GM21723 (cell line): ENCODE measurements around the gene COL28A1.

Experiments
- ATAC-seq: cut with Tn5 transposase; IDR thresholded peaks from one replicate; pipeline ENCODE4 v1.9.1; 2021; ENCODE audit warnings: mild to moderate bottlenecking, moderate library complexity; ENCODE audit not compliant: unreplicated experiment

COL28A1 gene

DNA sequence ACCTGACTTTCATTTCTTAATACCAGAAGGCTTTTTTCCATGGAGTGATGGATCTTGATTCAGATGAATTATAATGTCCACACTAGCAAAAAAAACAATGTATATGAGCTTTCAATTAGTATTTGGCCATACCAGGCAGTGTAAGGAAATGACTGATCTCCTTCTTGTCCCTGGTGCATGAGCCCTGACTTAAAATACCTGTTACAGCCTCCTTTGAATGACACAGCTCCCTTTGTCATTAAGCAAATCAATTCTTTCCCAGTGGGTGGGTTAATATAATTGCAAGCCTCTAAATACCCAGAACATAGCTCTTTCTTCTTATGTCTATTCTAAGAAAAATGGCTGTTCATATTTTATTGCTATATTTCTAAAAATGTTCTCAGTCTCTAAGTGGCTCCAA is 188.6 kb downstream of the COL28A1 start:
- ATAC-seq = no peak

DNA sequence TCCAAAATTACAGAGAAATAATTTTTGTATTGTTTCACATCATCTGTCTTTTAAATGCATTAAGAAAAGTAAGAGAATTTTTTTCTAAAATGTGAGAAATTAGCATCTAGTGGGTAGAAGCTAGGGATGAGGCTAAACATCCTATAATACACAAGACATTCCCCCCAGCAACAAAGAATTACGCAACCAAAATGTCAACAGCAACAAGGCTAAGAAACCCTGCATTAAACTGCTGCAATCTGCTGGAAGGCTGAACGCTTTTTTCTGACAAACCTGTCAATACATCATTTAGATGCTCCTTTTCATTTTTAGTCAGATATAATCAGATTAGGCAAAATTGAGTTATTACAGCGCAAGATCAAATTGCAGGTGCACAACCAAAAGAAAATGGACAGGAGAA is 191.1 kb downstream of the COL28A1 start:
- no peak for ATAC-seq

DNA sequence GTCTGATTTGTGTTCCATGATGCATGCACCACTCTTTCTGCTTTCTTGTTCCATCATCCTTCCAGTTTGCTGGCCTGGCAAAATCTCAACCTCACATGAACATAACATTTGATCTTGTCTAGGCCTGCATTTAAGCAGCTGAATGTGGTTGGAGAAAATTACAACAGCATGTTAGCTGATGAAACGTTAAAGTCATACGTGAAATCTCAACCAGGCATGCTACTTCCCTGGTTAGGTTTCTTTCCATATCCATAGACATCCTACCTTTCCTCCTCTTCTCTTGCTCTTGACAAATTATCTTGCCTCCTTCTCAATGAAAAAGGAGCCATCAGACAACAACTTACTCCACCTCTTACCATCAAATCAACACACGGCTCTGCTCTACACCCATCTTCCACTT is 199.8 kb downstream of the COL28A1 start:
- ATAC-seq = no peak

DNA sequence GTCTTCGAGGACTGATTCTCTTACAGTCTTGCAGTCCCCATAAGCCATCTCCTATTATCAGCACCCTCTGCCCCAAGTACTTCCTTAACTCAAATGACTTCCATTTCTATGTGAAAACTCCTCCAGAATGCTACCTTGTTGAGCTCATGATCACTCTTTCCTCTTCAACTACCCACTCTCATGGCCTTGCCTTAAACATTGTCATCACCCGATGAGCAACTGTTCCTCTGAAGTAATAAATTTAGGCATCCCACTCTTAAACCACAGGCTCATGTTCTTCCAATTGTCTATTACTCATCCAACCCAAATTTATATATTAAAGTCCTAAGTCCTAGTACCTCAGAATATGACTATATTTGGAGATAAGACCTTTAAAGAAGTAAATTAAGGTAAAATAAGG is 200.5 kb downstream of the COL28A1 start:
- no peak for ATAC-seq

DNA sequence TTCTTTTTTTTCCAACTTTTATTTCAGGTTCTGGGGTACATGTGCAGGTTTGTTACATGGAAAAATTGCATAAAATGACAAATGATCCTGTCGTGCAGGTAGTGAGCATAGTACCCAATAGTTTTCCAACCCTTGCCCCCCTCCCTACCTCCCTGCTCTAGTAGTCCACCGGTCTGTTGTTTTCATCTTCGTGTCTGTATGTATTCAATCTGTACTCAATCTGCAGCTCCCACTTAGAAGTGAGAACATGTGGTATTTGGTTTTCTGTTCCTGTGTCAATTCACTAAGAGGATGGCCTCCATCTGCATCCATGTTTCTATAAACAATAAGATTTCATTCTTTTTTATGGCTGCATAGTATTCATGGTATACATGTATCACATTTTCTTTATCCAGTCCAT is 202.1 kb downstream of the COL28A1 start:
- ATAC-seq = no peak

DNA sequence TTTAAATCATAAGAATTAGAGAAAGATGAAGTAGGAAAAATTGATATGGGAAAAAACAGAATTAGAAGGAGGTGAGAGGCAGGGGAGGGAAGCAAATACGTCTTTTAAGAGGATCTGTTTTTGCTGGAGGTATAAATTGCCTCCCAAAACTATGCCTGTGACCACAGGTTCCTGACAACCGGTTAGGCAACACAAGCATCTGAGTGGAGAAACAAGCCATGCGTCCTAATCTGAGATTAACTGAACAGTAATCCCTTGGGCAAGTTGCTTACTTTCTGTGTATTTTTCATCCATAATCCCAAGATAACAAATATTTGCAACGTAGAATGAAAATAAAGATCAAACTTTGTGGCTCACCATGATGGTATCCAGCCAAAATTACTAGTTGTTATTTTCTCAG is 204.2 kb downstream of the COL28A1 start:
- ATAC-seq = no peak

DNA sequence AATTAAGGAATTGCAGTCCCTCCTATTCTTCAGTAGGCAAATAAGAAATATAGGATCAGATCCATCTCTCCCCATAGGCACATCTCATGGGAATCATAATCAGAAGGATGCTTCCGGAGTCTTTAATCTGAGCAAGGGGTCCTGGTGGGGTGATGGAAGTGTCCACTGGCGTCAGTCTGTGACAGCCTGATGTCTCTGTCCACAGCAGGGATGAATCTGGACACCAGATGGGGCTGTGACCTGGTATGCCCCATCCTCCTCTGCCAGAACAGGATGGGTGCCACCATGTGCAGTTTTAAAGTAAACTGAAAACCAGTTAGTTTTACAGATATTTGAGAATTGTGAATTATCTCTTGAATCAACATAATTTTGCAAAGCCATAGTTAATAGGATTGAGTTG is 204.7 kb downstream of the COL28A1 start:
- ATAC-seq = no peak

DNA sequence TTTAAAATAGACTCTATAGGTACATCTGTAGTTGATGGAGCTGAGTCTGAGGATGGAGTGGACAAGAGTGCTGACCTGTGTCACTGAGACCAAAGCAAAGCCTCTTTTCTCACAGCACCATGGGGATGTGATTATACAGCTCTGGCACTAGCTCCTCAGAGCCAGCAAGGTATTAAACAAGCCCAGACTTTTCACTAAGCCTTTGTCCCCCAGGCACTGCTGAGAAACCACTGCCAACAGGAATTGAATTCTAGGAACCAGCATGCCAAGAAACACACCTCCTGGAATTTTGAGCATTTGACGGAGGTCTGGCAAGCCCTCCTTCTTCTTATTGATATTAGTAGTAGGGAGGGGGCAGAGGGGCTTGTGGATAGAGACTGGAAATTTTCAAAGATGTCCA is 206.3 kb downstream of the COL28A1 start:
- ATAC-seq = no peak

DNA sequence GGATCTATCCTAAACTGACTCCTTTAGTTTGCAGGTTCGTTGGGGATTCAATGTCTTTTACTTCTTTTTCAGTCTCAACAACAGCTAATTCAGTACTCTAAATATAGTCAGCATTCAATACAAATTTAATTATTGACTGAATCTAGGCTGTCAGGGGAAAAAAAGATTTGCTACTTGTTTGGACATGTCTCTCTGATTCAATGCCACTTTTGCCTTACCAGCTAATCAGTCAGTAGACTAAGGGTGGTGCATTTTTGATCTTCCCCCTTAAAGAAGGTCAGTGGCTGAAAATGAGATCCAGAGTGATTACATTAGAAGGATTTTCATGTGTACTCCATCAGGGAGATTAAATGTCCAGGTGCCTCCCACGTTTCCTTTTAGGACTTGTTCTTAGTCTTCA is 208.2 kb downstream of the COL28A1 start:
- ATAC-seq = no peak

DNA sequence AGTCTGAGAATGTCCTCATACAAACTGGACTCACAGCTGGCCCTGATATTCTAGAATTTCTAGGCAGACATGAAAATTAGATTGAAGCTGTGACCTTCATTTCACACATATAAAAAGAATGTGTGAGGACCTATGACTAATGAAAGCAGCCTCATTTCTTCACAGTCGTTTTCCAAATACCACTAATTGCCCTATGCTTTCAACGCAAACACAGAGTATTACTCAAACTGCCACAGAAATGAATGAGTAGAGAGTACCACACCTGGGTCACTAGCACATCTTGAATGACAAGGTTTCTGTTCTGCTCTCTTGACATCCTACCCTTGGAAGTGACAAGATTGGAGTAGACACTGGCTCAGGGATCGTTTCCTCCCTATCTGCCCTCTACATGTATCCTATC is 211.0 kb downstream of the COL28A1 start:
- no peak for ATAC-seq

DNA sequence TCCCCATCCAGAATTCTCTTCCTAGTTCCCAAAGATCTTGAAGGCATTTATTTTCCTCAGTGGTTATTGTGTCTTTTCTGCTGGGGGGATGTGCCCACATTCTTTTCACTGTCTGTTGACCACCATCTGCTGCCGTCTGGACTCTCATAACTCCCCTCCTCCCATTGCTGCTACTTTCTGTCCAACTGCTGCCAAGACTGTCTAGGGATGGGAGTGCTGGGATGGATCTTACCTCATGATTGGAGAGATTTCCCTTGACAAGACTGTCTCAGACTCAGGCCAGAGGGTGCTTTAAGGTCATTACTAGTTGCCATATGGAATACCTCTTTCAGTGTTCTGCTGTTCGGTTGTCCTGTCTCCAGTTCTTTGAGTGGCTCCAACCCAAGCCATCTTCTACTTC is 211.8 kb downstream of the COL28A1 start:
- ATAC-seq = no peak

DNA sequence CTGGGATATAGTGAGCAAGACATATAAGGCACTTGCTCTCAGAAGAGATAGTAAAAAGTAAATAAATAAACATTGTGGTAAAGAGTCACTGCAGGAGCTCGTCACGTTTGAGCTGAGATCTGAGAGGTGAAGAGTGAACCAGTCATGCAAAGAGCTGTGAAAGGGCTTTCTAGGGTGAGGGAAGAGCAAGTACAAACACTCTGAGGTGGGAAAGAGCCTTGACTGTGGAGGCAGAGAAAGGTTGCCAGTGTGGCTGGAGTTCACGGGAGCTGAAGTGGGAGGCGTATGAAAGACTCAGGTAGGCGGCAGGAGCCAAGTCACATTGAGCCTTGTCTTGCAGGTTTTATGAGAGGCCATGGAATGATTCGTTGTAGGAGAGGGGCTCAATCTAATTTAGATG is 212.3 kb downstream of the COL28A1 start:
- peak; percentile 63 for ATAC-seq

DNA sequence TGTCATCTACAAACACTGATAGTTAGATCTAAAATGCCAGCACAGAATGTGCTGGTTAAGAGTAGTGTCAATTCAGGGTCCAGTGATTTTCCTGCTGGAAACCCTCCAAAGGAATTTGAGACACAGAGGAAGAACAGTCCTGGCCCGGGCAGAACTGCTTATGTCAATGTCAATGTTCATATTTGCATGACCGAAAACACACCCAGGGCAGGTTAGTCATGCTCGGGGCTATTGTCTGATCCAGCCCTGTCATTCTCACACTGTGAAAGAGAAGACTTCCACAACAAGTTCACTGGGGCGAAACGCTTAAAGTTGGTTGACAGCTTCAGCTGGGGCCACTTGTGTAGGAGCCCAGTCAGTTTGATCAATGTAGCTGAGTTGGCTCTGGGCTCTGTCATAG is 214.0 kb downstream of the COL28A1 start:
- peak; percentile 91 for ATAC-seq

DNA sequence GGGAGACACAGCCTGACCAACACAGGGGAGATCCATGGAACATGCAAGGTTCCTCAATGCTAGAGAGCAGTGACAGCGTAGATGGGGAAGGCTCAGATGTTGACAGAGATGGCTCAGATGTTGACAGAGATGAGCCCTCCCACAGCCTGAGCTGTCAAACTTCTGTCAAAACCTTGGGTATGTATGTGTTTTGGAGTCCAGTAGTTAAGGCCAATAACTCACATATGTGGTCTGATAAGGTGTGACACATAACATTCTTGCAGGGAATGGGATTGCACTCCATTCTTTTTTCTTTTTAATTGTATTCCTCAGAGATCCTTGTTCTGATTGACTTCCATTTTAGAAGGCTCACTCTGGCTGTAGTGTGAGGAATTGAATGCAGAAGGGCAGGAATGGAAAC is 217.1 kb downstream of the COL28A1 start:
- ATAC-seq = no peak

DNA sequence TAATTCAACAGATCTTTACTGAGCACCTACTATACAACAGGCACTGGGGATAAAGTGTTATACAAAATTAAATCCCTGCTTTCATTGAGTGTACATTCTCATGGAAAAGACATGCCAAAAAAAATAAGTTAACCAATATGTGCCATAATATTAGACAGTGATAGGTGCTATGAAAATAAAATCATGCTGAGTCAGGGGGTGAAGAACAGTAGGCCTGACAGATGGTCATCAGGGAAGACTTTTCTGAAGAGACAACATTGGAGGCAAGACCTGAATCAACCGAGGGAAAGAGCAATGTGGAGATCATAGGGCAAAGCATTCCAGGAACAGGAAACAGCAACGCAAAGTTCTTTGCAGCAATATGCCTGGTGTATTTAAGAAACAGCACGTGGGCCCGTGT is 217.8 kb downstream of the COL28A1 start:
- no peak for ATAC-seq

DNA sequence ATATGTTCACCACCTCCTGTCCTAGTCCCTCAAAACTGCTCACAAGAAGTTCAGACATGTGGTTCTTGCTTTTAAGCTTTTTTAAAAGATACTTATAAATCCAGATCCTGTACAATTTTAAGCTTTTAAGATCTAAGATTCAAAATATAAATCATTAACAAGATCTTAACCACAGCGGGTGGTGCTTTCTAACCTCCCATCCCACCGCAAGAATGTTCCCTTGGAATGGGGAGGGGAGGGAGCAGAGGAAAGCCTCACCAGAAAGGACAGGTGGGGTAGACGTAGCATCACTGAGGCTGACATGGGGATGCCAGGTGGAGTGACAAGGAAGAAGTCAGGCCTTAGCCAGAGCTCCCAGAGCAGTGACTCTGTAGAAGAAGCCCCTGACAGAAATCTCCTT is 219.8 kb downstream of the COL28A1 start:
- no peak for ATAC-seq

DNA sequence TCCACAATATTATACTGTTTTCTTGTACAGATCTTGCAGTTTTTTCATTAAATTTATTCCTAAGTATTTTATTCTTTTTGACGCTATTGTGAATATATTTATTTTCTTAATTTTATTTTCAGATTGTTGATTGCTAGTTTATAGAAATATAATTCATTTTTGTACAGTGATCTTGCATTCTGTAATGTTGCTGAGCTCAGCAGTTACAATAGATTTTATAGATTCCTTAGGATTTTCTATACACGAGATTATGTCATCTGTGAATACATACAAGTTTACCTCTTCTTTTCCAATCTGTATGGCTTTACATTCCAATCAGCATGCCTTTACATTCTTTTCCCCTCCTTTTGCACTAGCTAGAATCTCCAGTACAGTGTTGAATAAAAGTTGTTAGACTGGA is 223.3 kb downstream of the COL28A1 start:
- ATAC-seq = no peak

DNA sequence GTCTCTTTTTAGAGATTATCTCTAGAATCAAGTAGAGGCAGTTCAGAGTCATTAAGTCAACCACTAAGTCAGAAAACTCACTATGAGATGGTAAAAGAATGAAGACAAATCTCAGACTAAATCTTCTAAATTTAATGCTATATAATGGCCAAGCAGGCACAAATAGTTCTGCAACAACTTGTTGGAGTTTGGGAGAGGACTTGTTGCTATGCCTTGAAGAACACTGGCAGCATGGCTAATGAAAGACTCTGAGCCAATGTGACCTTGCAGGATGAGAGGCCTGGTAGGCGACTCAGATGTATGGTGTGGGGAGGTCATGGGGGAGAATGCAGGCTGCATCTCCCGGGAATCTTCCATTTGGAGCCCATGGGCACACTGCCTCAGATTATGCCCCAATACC is 224.7 kb downstream of the COL28A1 start:
- no peak for ATAC-seq

DNA sequence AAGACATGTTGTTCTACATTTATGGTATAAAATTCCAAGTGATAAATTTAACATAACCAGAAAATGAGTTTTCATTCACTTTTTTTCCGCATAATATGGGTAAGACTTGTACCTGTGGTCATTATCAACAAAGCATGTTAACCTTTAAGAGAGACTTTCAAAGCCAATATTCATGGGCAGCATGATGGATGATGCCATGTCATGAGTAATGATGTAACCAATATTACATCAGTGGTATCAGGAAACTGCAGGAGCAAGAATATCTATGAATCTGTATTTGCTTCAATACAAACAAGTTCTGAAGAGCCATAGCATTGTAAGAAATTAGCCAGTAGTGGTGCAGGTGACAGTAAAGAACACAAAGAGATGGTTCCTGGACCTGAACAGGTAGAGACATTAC is 226.5 kb downstream of the COL28A1 start:
- ATAC-seq = no peak
